Transverse colon (tissue), 4 donors: ENCODE measurements around the gene PADI2. TPM values are rescaled to one million over a fixed set of nuclear protein-coding genes. Genes with fewer than 3 reads are reported as not detected.

Source experiments
- DNase-seq: peaks from one replicate; pipeline ENCODE4 v3.0.0-alpha.2; 2019
- H3K27ac ChIP-seq, 4 donors: fragments of 200-600 bp; sonication (generic); 2 replicates each; pipeline ENCODE4 v1.5.1; 2016 to 2018; ENCODE audit warnings: inconsistent platforms in 4 of 4
- H3K27me3 ChIP-seq: fragments of 200-600 bp; sonication (generic); 2 replicates; pipeline ENCODE4 v1.5.1; 2017; ENCODE audit warnings: inconsistent platforms
- H3K36me3 ChIP-seq, 4 donors: fragments of 200-600 bp; sonication (generic); 2 replicates each; pipeline ENCODE4 v1.5.1; 2017 to 2019; ENCODE audit warnings: inconsistent platforms in 4 of 4
- H3K4me1 ChIP-seq, 4 donors: fragments of 200-600 bp; sonication (generic); 2 replicates each; pipeline ENCODE4 v1.5.1; 2017 to 2020; ENCODE audit warnings: inconsistent platforms in 4 of 4
- H3K4me3 ChIP-seq, 4 donors: fragments of 200-600 bp; sonication (generic); 1 replicate in 1 of 4; 2 replicates in 3 of 4; pipeline versions ENCODE4 v1.5.1 to v1.6.1; 2017 to 2019; ENCODE audit warnings: inconsistent platforms in 4 of 4
- H3K9me3 ChIP-seq, 2 donors: fragments of 200-600 bp; sonication (generic); 2 replicates each; pipeline ENCODE4 v1.5.1; 2017 to 2019; ENCODE audit warnings: inconsistent platforms in 2 of 2
- CTCF ChIP-seq, 5 experiments: fragments of 200-600 bp in 3 of 5; fragments of 450-650 bp in 2 of 5; sonication (generic) in 3 of 5; IDR thresholded peaks; 1 replicate in 2 of 5; 2 replicates in 3 of 5; pipeline ENCODE4 v1.5.1; 2016 to 2017; ENCODE audit warnings: antibody characterized with exemption in 5 of 5, inconsistent platforms in 3 of 5, mild to moderate bottlenecking in 2 of 5, moderate library complexity in 1 of 5
- EP300 ChIP-seq: sonication (generic); formaldehyde crosslinking; IDR thresholded peaks from one replicate; pipeline ENCODE4 v1.6.1; 2017; ENCODE audit warnings: antibody characterized with exemption, low read depth
- POLR2A ChIP-seq: fragments of 450-650 bp; IDR thresholded peaks from one replicate; pipeline ENCODE4 v1.6.1; 2016; ENCODE audit warnings: antibody characterized with exemption, mild to moderate bottlenecking, moderate library complexity
- POLR2AphosphoS5 ChIP-seq, 3 donors: sonication (generic); formaldehyde crosslinking; IDR thresholded peaks; one replicate each; pipeline ENCODE4 v1.6.1; 2016; ENCODE audit warnings: antibody characterized with exemption in 3 of 3
- WGBS, 2 donors: methylation state at CpG; one replicate each; pipeline ENCODE4 v1.1.5; 2018; ENCODE audit warnings: low coverage in 1 of 2; 5-methylcytosine and 5-hydroxymethylcytosine counted together
- in situ Hi-C, 4 donors: fragments of 200-750 bp; cut with MboI; loops; one replicate each; pipeline versions ENCODE4 v1.15.0 to v1.15.1; 2017; ENCODE audit warnings: low sequenced_read_pairs in 3 of 4, low pct_ligation_motif_present in 1 of 4, low pct_unique_long_range_greater_than_20kb in 1 of 4
- intact Hi-C: fragments of 100-400 bp; cut with DNase I; formaldehyde crosslinking; loops from one replicate; pipeline ENCODE4 v1.15.1; 2023; ENCODE audit warnings: low total_unique reads
- total RNA-seq, 4 donors: library from RNA; depleted of rRNA; stranded (reverse); fragments of >200 nt; gene quantifications; one replicate each; pipeline ENCODE4 v1.1.0, GENCODE V29; 2016

The PADI2 gene
- total RNA-seq, 4 donors from 2014 or later, result 143 to 285 (median 238) TPM

DNA sequence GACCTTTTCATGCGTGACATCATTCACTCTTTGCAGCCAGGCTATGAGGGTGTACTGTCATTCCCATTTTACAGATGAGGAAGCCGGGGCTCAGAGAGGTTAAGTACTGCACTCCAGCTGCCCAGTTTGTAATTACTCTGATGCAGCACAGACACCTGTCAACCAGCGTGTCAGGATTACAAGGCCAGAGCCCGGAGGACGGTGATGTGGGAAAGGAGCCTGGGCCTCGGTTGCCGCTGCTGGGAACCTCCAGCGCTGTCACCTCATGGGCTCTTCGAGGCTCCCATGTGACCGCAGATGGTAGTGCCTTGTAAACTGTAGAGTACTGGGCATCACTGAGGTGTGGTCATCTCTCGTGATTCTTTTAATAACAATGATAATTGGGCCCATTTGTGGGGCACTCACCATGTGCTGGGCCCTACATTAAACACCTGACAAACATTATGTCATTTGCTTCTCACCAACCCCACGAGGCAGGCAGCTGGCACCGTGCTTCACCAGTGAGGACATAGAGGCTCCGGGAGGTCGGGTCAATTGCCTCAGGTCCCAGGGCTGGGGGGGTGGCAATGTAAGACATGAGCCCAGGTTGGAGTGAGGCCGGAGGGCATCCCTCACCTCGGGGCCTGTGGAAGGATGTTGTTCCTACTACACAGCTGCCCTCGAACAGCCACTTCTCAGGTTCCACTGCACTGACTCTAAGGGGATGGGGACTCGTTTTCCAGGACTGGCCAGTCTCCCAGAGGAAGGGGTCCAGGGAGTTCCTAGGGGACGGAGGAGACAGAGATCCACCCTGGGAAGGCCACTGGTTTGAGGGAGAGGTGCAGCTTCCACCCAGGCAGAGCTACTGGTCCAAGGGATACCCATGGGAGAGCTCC is 42.9 kb upstream of the PADI2 start:
- TF ChIP-seq POLR2AphosphoS5 (IDR thresholded peaks at IDR 0.05) (no peak), CTCF (IDR thresholded peaks at IDR 0.05) (no peak)
- DNase-seq, result no peak
- Histone ChIP-seq H3K36me3 (no peaks in the 10 kb centered on the region), H3K4me1 (no peaks in the 10 kb centered on the region), H3K9me3 (no peaks in the 10 kb centered on the region), H3K27me3 (peaks cover 8% of the 10 kb centered on the region), H3K27ac (no peak overlapping the region), H3K4me3 (no peak overlapping the region)
- intact Hi-C loops, result no loop called here
- in situ Hi-C loops, result no loop called here
- WGBS, 2 donors, result 73 to 88% methylated on average over 6 to 20 of the region's 20 CpGs

- peaks cover 2% of the 10 kb centered on the region for H3K27me3 ChIP-seq
- peaks cover 0 to 3% of the 10 kb centered on the region in 2 donors for H3K9me3 ChIP-seq
- H3K4me3 ChIP-seq, result no peak overlapping the region
- WGBS, 2 donors, result 63 to 85% methylated on average over 2 to 3 of the region's 3 CpGs
- TF ChIP-seq EP300 (no peak), POLR2AphosphoS5 (IDR thresholded peaks at IDR 0.05) (no peak), CTCF (IDR thresholded peaks at IDR 0.05) (no peak), POLR2A (no peak)
- no peak overlapping the region for H3K27ac ChIP-seq
- intact Hi-C loops, result no loop called here
- in situ Hi-C loops, result no loop called here
- H3K36me3 ChIP-seq, result no peaks in the 10 kb centered on the region
- no peak for DNase-seq
- H3K4me1 ChIP-seq, result no peaks in the 10 kb centered on the region
Measured at GRCh38 chr1:17161137-17161740, 42.0 kb upstream of the PADI2 start.

GRCh38 chr1:17158961-17159360 is 39.7 kb upstream of the PADI2 start:
- Histone ChIP-seq H3K4me1 (peaks cover 0 to 3% (median 0%) of the 10 kb centered on the region in 4 donors), H3K27me3 (no peaks in the 10 kb centered on the region), H3K9me3 (peaks cover 11 to 12% of the 10 kb centered on the region in 2 donors), H3K4me3 (no peak overlapping the region), H3K36me3 (no peaks in the 10 kb centered on the region), H3K27ac (no peak overlapping the region)
- WGBS, 2 donors, result 57% methylated on average over 1 of the region's 2 CpGs; no CpG with 5 or more reads in 1 of the 2 donors
- intact Hi-C loops (loop anchor here (5.0 kb wide), 1 partner anchor 1632 kb away; the partner anchor contains the start of gene DNAJC16), in situ Hi-C loops (no loop called here)
- DNase-seq, result no peak
- TF ChIP-seq POLR2AphosphoS5 (IDR thresholded peaks at IDR 0.05), result no peak
- no peak for TF ChIP-seq CTCF (IDR thresholded peaks at IDR 0.05)
- TF ChIP-seq EP300, result no peak
- TF ChIP-seq POLR2A, result no peak

- no peak for DNase-seq
Measured at GRCh38 chr1:17156108-17156507, 36.9 kb upstream of the PADI2 start.

More at GRCh38 chr1:17156108-17156507, 36.9 kb upstream of the PADI2 start:
- no peak overlapping the region for H3K27ac ChIP-seq
- WGBS, 2 donors, result 36 to 39% methylated on average over 3 of the region's 3 CpGs
- intact Hi-C loops, result loop anchor here (5.0 kb wide), 1 partner anchor 1629 kb away; the partner anchor contains the start of gene DNAJC16
- peaks cover 14% of the 10 kb centered on the region for H3K27me3 ChIP-seq
- H3K9me3 ChIP-seq, result peaks cover 12 to 17% of the 10 kb centered on the region in 2 donors
- no peaks in the 10 kb centered on the region for H3K36me3 ChIP-seq
- TF ChIP-seq POLR2AphosphoS5 (IDR thresholded peaks at IDR 0.05) (no peak), EP300 (no peak), POLR2A (no peak), CTCF (IDR thresholded peaks at IDR 0.05) (no peak)
- no peak overlapping the region for H3K4me3 ChIP-seq
- H3K4me1 ChIP-seq, result peaks cover 0 to 3% (median 0%) of the 10 kb centered on the region in 4 donors
- in situ Hi-C loops, result no loop called here
